Measurements from ENCODE around the gene DYNC1I1.

Gene DYNC1I1

DNA sequence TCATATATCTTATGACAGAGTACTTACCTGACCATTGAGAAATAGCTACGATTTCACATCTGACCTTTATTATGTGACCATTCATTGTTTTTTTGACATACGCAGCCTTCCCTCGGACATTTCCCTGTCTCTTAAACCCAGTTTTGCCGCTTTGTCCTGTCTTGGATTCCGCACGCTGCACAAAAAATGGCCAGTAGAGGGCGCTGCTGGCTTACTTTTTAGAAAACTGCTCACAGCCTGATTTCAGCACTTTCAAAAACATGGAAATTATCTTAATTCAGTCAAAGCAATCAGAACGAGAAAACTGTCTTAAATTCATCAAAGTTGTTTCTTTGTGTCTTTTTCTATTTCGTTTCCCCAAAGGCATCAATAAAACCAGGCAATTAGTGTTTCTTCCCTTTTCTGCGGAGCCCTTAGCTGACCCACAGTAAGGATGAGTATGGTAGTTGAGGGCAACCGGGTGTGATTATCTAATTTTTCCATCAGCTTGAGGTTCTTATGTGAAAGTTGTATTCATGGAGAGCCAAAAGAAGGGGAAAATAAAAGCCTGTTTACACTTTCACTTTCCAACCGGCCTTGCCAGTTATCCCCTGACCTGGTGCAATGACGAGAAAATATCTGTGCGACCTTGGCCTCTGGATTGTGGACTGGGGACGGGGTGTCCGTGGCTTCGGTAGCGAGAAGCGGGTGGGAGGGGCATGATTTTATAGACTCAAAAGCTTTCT lies 144.4 kb downstream of the DYNC1I1 start:
- Histone ChIP-seq H3K4me1 (ENCODE audit: control insufficient read depth in 1 of 2, insufficient read depth in 2 of 2, low read length in 2 of 2) (no peaks in the 10 kb centered on the region), H3K27ac (ENCODE audit: low read length) (no peak overlapping the region), H3K4me3 (ENCODE audit: low read depth in 1 of 2, low read length in 2 of 2) (peak overlapping the region; percentile 37 to 41), H3K9me3 (ENCODE audit: control insufficient read depth in 1 of 2, low read length in 2 of 2) (no peaks in the 10 kb centered on the region), H3K27me3 (ENCODE audit: low read depth, low read length) (no peaks in the 10 kb centered on the region), H3K36me3 (ENCODE audit: control insufficient read depth in 1 of 2, insufficient read depth in 2 of 2, low read length in 2 of 2) (no peaks in the 10 kb centered on the region)

DNA sequence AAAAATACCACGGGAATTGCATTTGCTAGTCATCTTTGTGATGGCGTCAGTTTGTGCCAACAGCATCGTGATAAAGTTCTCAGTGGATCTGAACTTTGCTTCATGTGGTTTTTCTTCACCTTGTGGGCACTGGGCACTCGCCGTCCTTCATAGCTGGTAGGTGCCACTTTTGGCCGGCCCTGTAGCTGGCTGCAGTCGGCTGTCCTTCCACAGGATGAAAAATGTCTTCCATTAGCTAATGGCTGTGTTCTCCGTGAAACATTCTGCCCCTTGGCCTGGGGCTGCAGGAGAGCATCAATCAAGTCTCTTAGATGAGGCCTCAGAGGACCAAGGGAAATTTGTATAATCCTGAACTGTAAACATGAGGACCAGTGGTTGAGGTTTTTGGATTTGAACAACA lies 145.3 kb downstream of the DYNC1I1 start:
- Histone ChIP-seq H3K27ac (ENCODE audit: low read length) (no peak overlapping the region), H3K4me3 (ENCODE audit: low read depth in 1 of 2, low read length in 2 of 2) (no peak overlapping the region), H3K36me3 (ENCODE audit: control insufficient read depth in 1 of 2, insufficient read depth in 2 of 2, low read length in 2 of 2) (no peaks in the 10 kb centered on the region), H3K9me3 (ENCODE audit: control insufficient read depth in 1 of 2, low read length in 2 of 2) (no peaks in the 10 kb centered on the region), H3K4me1 (ENCODE audit: control insufficient read depth in 1 of 2, insufficient read depth in 2 of 2, low read length in 2 of 2) (no peaks in the 10 kb centered on the region), H3K27me3 (ENCODE audit: low read depth, low read length) (no peaks in the 10 kb centered on the region)

DNA sequence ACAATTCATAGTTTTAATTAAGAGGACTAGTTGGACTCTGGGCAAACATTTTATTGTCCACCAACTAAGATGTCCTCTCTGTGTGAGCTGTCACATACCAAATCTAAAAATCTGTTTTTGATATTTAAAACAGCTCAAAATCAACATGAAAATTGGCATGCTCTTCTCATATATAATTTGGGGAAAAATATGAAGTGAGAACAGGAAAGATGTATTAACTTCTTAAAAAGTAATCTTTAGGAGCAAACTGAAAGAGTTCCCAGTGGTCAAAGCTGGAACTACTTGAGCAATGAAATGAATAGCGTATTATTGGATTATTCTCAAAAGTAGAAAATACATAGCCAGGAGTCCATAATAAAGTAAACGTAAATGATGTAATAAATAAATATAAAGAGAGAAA lies 147.2 kb downstream of the DYNC1I1 start:
- Histone ChIP-seq H3K4me3 (ENCODE audit: low read depth in 1 of 2, low read length in 2 of 2) (no peak overlapping the region), H3K36me3 (ENCODE audit: control insufficient read depth in 1 of 2, insufficient read depth in 2 of 2, low read length in 2 of 2) (no peaks in the 10 kb centered on the region), H3K4me1 (ENCODE audit: control insufficient read depth in 1 of 2, insufficient read depth in 2 of 2, low read length in 2 of 2) (no peaks in the 10 kb centered on the region), H3K27ac (ENCODE audit: low read length) (no peak overlapping the region), H3K27me3 (ENCODE audit: low read depth, low read length) (no peaks in the 10 kb centered on the region), H3K9me3 (ENCODE audit: control insufficient read depth in 1 of 2, low read length in 2 of 2) (no peaks in the 10 kb centered on the region)

DNA sequence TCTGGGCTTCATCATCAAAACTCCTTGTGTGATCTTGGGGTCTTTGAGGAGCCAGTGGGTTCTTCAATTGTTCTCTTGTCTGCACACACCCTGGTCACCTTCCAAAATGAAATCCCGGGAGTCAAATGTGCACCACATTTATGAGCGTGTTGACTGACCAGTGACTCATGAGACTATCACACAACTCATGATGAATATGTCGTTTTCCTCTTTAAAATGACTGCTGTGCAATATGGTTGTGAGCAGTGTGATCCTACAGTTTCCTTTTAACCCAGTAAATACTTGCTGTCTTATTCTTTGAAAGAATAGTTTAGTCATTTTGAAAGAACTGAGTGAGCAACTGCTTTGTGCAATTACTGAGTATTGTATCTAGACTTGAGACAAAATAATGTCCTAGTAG lies 149.2 kb downstream of the DYNC1I1 start:
- Histone ChIP-seq H3K9me3 (ENCODE audit: control insufficient read depth in 1 of 2, low read length in 2 of 2) (no peaks in the 10 kb centered on the region), H3K27ac (ENCODE audit: low read length) (no peak overlapping the region), H3K36me3 (ENCODE audit: control insufficient read depth in 1 of 2, insufficient read depth in 2 of 2, low read length in 2 of 2) (no peaks in the 10 kb centered on the region), H3K4me1 (ENCODE audit: control insufficient read depth in 1 of 2, insufficient read depth in 2 of 2, low read length in 2 of 2) (no peaks in the 10 kb centered on the region), H3K27me3 (ENCODE audit: low read depth, low read length) (no peaks in the 10 kb centered on the region), H3K4me3 (ENCODE audit: low read depth in 1 of 2, low read length in 2 of 2) (no peak overlapping the region)

DNA sequence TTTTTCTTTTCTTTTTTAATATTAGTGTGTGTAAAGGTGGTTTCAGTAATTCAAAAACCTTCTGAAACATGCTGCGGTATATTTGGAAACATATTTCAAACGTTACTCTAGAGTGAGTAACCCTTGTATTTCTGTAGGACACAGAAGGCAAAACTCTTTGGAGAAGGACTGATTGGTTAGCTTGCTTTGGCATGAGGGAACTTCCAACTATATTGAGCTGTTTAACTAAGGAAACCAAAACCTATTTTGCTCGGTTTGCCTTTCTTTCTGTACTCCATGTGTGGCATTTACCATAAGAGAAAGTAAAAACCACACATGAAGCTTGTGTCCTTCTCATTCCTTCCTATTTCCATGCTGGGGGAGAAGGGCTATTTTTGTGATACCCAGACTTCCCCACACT lies 149.8 kb downstream of the DYNC1I1 start:
- Histone ChIP-seq H3K27me3 (ENCODE audit: low read depth, low read length) (no peaks in the 10 kb centered on the region), H3K9me3 (ENCODE audit: control insufficient read depth in 1 of 2, low read length in 2 of 2) (no peaks in the 10 kb centered on the region), H3K4me3 (ENCODE audit: low read depth in 1 of 2, low read length in 2 of 2) (no peak overlapping the region), H3K4me1 (ENCODE audit: control insufficient read depth in 1 of 2, insufficient read depth in 2 of 2, low read length in 2 of 2) (no peaks in the 10 kb centered on the region), H3K36me3 (ENCODE audit: control insufficient read depth in 1 of 2, insufficient read depth in 2 of 2, low read length in 2 of 2) (no peaks in the 10 kb centered on the region), H3K27ac (ENCODE audit: low read length) (no peak overlapping the region)

DNA sequence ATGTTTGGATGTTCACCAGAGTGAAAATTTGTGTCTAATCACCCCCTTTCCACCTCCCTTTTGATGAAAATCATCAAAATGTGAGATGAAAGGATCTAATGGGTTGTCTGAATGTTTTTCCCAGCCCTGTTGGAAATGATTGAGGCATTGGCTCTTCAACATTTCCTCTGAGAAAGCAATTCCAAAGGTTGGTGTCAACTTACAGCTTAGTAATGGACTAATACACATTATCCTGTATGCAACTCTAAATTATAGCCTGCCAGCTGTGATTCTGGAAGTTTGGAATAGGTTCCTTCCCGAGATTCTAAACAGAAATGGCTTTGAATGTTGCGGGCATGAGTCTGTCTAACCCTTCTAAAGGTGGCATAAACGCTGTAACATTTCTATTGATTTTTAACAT lies 152.9 kb downstream of the DYNC1I1 start:
- no peaks in the 10 kb centered on the region for H3K36me3 ChIP-seq (ENCODE audit: control insufficient read depth in 1 of 2, insufficient read depth in 2 of 2, low read length in 2 of 2)
- H3K9me3 ChIP-seq (ENCODE audit: control insufficient read depth in 1 of 2, low read length in 2 of 2): no peaks in the 10 kb centered on the region
- H3K4me3 ChIP-seq (ENCODE audit: low read depth in 1 of 2, low read length in 2 of 2): no peak overlapping the region
- H3K27ac ChIP-seq (ENCODE audit: low read length): no peak overlapping the region
- H3K4me1 ChIP-seq (ENCODE audit: control insufficient read depth in 1 of 2, insufficient read depth in 2 of 2, low read length in 2 of 2): no peaks in the 10 kb centered on the region
- H3K27me3 ChIP-seq (ENCODE audit: low read depth, low read length): no peaks in the 10 kb centered on the region

DNA sequence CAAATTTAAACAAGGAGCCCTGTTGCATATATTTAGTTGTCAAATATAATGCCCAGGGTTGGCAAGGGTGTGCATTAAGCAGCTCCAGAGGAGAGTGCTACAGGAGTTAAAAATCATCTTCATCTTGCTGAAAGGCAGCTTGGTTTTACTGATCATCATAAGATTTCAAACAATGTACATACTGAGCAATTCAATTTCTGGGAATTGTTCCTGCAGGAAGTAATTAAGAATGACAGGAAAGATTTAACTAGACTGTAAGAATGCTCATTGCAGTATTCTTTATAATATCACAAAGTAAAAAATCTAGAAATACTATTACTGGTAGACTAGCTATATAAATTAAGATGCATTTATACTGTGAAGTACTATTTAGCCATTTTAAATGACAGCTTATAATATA lies 153.6 kb downstream of the DYNC1I1 start:
- no peaks in the 10 kb centered on the region for H3K9me3 ChIP-seq (ENCODE audit: control insufficient read depth in 1 of 2, low read length in 2 of 2)
- H3K36me3 ChIP-seq (ENCODE audit: control insufficient read depth in 1 of 2, insufficient read depth in 2 of 2, low read length in 2 of 2): no peaks in the 10 kb centered on the region
- no peaks in the 10 kb centered on the region for H3K27me3 ChIP-seq (ENCODE audit: low read depth, low read length)
- H3K4me1 ChIP-seq (ENCODE audit: control insufficient read depth in 1 of 2, insufficient read depth in 2 of 2, low read length in 2 of 2): no peaks in the 10 kb centered on the region
- H3K4me3 ChIP-seq (ENCODE audit: low read depth in 1 of 2, low read length in 2 of 2): no peak overlapping the region
- no peak overlapping the region for H3K27ac ChIP-seq (ENCODE audit: low read length)

DNA sequence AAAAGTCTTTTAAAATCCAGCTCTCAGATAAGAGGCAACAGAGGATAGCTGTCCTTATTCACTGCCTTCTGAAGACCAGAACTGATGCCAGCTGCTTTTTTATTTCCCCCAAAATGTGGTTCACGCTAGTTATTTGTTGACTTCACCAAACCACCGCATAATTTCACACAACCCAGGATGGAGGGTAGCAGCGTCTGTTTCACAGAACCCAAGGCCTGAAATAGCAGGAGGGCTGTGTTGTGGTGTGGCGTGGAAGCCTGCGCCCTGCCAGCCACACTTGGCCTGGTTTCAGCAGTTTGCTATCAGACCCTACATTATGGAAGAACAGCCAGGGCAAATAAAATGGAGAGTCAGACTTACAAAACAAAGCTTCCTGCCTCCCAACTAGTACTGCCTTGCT lies 155.4 kb downstream of the DYNC1I1 start:
- H3K9me3 ChIP-seq (ENCODE audit: control insufficient read depth in 1 of 2, low read length in 2 of 2): no peaks in the 10 kb centered on the region
- H3K27ac ChIP-seq (ENCODE audit: low read length): no peak overlapping the region
- no peaks in the 10 kb centered on the region for H3K27me3 ChIP-seq (ENCODE audit: low read depth, low read length)
- no peak overlapping the region for H3K4me3 ChIP-seq (ENCODE audit: low read depth in 1 of 2, low read length in 2 of 2)
- H3K36me3 ChIP-seq (ENCODE audit: control insufficient read depth in 1 of 2, insufficient read depth in 2 of 2, low read length in 2 of 2): no peaks in the 10 kb centered on the region
- H3K4me1 ChIP-seq (ENCODE audit: control insufficient read depth in 1 of 2, insufficient read depth in 2 of 2, low read length in 2 of 2): no peaks in the 10 kb centered on the region

DNA sequence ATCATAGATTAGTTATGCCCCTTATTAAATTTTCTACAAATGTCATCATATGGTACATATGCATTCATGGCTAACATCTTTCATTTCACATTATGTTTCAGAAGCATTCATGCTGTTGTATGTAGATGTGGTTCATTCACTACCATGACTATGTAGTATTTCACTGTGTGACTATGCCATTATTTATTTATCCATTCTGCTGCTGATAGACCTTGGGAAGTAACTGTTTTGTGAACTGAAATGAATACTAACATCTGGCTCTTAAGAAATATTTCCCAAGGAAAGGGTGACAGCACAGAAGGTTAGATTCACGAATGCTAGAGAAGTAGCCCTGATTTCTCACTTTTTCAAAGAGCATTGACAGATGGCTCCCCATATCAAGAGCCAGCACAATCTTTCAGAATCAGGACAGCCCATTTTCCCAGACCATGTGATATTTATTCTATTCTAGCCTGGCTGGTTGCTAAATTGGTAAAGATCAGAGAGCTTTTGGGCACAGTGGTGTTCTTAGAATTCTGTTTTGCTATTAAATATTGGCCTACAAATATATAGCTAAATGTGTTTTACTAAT lies 157.4 kb downstream of the DYNC1I1 start:
- Histone ChIP-seq H3K4me1 (ENCODE audit: control insufficient read depth in 1 of 2, insufficient read depth in 2 of 2, low read length in 2 of 2) (no peaks in the 10 kb centered on the region), H3K27me3 (ENCODE audit: low read depth, low read length) (no peaks in the 10 kb centered on the region), H3K4me3 (ENCODE audit: low read depth in 1 of 2, low read length in 2 of 2) (no peak overlapping the region), H3K27ac (ENCODE audit: low read length) (no peak overlapping the region), H3K9me3 (ENCODE audit: control insufficient read depth in 1 of 2, low read length in 2 of 2) (no peaks in the 10 kb centered on the region), H3K36me3 (ENCODE audit: control insufficient read depth in 1 of 2, insufficient read depth in 2 of 2, low read length in 2 of 2) (no peaks in the 10 kb centered on the region)

DNA sequence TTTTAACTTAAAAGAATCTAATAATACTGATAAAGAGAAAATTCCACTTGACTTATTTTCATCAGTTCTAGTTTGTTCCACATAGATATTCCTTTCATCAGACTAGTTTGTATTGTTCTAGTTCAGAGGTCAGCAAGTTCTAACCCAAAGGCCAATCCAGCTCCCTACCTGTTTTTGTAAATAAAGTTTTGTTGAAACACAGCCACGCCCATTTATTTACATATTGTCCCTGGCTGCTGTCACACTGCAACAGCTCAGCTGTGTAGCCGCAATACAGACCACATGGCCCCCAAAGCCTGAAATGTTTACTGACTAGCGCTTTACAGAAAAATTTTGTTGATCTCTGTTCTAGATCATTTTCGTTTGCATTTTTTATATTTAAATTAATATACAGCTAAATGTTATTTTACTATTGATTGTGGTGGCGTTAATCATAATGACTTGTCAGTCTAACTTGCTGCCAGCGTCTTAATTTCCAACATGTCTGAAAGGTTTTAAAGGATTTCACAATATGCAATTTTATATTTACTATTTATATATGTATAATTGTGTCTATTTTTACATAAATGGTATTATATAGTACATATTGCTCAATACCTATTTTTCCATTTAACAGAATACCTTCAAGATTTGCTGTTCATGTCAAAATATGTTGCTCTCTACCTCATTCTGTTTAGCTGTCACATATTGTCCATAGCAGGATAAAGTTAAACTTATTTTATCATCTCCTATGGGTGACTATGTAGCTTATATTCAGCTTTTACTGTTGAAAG lies 159.3 kb downstream of the DYNC1I1 start:
- Histone ChIP-seq H3K4me3 (ENCODE audit: low read depth in 1 of 2, low read length in 2 of 2) (no peak overlapping the region), H3K27me3 (ENCODE audit: low read depth, low read length) (no peaks in the 10 kb centered on the region), H3K27ac (ENCODE audit: low read length) (no peak overlapping the region), H3K4me1 (ENCODE audit: control insufficient read depth in 1 of 2, insufficient read depth in 2 of 2, low read length in 2 of 2) (no peaks in the 10 kb centered on the region), H3K36me3 (ENCODE audit: control insufficient read depth in 1 of 2, insufficient read depth in 2 of 2, low read length in 2 of 2) (no peaks in the 10 kb centered on the region), H3K9me3 (ENCODE audit: control insufficient read depth in 1 of 2, low read length in 2 of 2) (no peaks in the 10 kb centered on the region)

DNA sequence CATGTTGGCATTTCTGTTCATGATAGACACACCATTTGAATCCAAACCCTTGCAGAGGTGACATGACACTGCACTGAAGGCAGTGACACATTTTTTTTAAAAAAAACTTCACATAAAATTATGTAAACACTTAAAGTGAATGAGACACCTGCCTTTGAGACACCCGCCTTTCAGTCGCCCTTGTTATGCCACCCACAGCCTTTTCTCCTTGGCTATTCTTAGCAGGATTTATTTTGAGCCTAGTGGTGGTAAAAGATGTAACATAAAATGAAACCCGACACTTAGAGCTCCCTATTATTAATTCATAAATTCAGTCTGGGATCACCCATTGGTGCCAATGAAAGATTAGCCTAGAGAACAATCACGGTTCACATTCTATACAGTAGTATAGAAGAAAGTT lies 161.3 kb downstream of the DYNC1I1 start:
- Histone ChIP-seq H3K4me3 (ENCODE audit: low read depth in 1 of 2, low read length in 2 of 2) (no peak overlapping the region), H3K4me1 (ENCODE audit: control insufficient read depth in 1 of 2, insufficient read depth in 2 of 2, low read length in 2 of 2) (no peaks in the 10 kb centered on the region), H3K36me3 (ENCODE audit: control insufficient read depth in 1 of 2, insufficient read depth in 2 of 2, low read length in 2 of 2) (no peaks in the 10 kb centered on the region), H3K27ac (ENCODE audit: low read length) (no peak overlapping the region), H3K9me3 (ENCODE audit: control insufficient read depth in 1 of 2, low read length in 2 of 2) (no peaks in the 10 kb centered on the region), H3K27me3 (ENCODE audit: low read depth, low read length) (no peaks in the 10 kb centered on the region)

Measured in muscle layer of duodenum (tissue), 2 donors.